GM12875 (cell line): Measurements from ENCODE around the gene ABCC12.
"Not testable (repeated sequence)": the region's sequence is repeated elsewhere in the genome, so short reads cannot be mapped to it uniquely, and the experiment has no call there.

ENCODE experiments used
- H3K4me3 ChIP-seq: one replicate; pipeline ENCODE4 v1.5.1; 2011; ENCODE audit warnings: low read depth, low read length, control low read depth
- CTCF ChIP-seq: IDR thresholded peaks from 2 replicates; pipeline ENCODE4 v1.5.1; 2011; ENCODE audit warnings: low read depth, mild to moderate bottlenecking, control low read depth, inconsistent platforms, low read length, moderate library complexity, borderline replicate concordance; ENCODE audit not compliant: insufficient read depth

The ABCC12 gene

GRCh38 chr16:48176635-48177408 lies 21.0 kb upstream of the ABCC12 start:
- TF ChIP-seq CTCF: no peak
- H3K4me3 ChIP-seq: no peak overlapping the region

- no peak overlapping the region for H3K4me3 ChIP-seq
- TF ChIP-seq CTCF: no peak
Measured at GRCh38 chr16:48173889-48174288, 18.1 kb upstream of the ABCC12 start.

GRCh38 chr16:48172682-48173081 lies 16.9 kb upstream of the ABCC12 start:
- H3K4me3 ChIP-seq: no peak overlapping the region
- no peak for TF ChIP-seq CTCF

GRCh38 chr16:48169896-48170295 lies 14.1 kb upstream of the ABCC12 start:
- no peak for TF ChIP-seq CTCF
- H3K4me3 ChIP-seq: no peak overlapping the region

- TF ChIP-seq CTCF: no peak
- no peak overlapping the region for H3K4me3 ChIP-seq
Measured at GRCh38 chr16:48168075-48168474, 12.3 kb upstream of the ABCC12 start.

GRCh38 chr16:48166617-48167016 lies 10.8 kb upstream of the ABCC12 start:
- not testable (repeated sequence) for H3K4me3 ChIP-seq

- H3K4me3 ChIP-seq: no peak overlapping the region
- TF ChIP-seq CTCF: no peak
Measured at GRCh38 chr16:48165961-48166578, 10.3 kb upstream of the ABCC12 start.
